ENCODE data around the gene SDF2L1.
"Not testable (repeated sequence)": the region's sequence is repeated elsewhere in the genome, so short reads cannot be mapped to it uniquely, and the experiment has no call there.

The SDF2L1 gene

GRCh38 chr22:21640810-21641209 lies 1.3 kb upstream of the SDF2L1 start:
- TF ChIP-seq, protein P1, sequence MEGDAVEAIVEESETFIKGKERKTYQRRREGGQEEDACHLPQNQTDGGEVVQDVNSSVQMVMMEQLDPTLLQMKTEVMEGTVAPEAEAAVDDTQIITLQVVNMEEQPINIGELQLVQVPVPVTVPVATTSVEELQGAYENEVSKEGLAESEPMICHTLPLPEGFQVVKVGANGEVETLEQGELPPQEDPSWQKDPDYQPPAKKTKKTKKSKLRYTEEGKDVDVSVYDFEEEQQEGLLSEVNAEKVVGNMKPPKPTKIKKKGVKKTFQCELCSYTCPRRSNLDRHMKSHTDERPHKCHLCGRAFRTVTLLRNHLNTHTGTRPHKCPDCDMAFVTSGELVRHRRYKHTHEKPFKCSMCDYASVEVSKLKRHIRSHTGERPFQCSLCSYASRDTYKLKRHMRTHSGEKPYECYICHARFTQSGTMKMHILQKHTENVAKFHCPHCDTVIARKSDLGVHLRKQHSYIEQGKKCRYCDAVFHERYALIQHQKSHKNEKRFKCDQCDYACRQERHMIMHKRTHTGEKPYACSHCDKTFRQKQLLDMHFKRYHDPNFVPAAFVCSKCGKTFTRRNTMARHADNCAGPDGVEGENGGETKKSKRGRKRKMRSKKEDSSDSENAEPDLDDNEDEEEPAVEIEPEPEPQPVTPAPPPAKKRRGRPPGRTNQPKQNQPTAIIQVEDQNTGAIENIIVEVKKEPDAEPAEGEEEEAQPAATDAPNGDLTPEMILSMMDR (IDR thresholded peaks at IDR 0.05; ENCODE audit: low read depth, low read length, missing control alignments) = no peak
- Histone ChIP-seq H3K27me3 (replicated peaks) (no peaks in the 10 kb centered on the region), H3K36me3 (replicated peaks) (peaks cover 6% of the 10 kb centered on the region), H3K4me3 (ENCODE audit: low read depth, low read length) (no peak overlapping the region), H3K27ac (no peak overlapping the region)
- in situ Hi-C loops (cut with HindIII; ENCODE audit: low pct_ligation_motif_present, low sequenced_read_pairs) = no loop called here
- no peak for DNase-seq

GRCh38 chr22:21641417-21641788 lies 699 bp upstream of the SDF2L1 start:
- TF ChIP-seq, protein P1 (IDR thresholded peaks at IDR 0.05; ENCODE audit: low read depth, low read length, missing control alignments) = peak; percentile 68
- Histone ChIP-seq H3K4me3 (ENCODE audit: low read depth, low read length) (peak overlapping the region; percentile 64), H3K36me3 (replicated peaks) (peaks cover 9% of the 10 kb centered on the region), H3K27ac (peak overlapping the region; percentile 64), H3K27me3 (replicated peaks) (no peaks in the 10 kb centered on the region)
- in situ Hi-C loops (cut with HindIII; ENCODE audit: low pct_ligation_motif_present, low sequenced_read_pairs) = no loop called here
- no peak for DNase-seq

GRCh38 chr22:21642584-21643448 lies 714 bp downstream of the SDF2L1 start:
- H3K27ac ChIP-seq = peak overlapping the region; percentile 64
- peak overlapping the region; percentile 80 for H3K4me3 ChIP-seq (ENCODE audit: low read depth, low read length)
- peak; percentile 43 for DNase-seq
- in situ Hi-C loops (cut with HindIII; ENCODE audit: low pct_ligation_motif_present, low sequenced_read_pairs) = no loop called here
- TF ChIP-seq, protein P1 (IDR thresholded peaks at IDR 0.05; ENCODE audit: low read depth, low read length, missing control alignments) = peak; percentile 83
- H3K27me3 ChIP-seq (replicated peaks) = no peaks in the 10 kb centered on the region
- H3K36me3 ChIP-seq (replicated peaks) = peaks cover 17% of the 10 kb centered on the region

GRCh38 chr22:21643533-21644357 lies 1.6 kb downstream of the SDF2L1 start:
- no peak for DNase-seq
- Histone ChIP-seq H3K36me3 (replicated peaks) (peaks cover 19% of the 10 kb centered on the region), H3K4me3 (ENCODE audit: low read depth, low read length) (peak overlapping the region; percentile 80), H3K27ac (no peak overlapping the region), H3K27me3 (replicated peaks) (no peaks in the 10 kb centered on the region)
- in situ Hi-C loops (cut with HindIII; ENCODE audit: low pct_ligation_motif_present, low sequenced_read_pairs) = no loop called here
- TF ChIP-seq, protein P1 (IDR thresholded peaks at IDR 0.05; ENCODE audit: low read depth, low read length, missing control alignments) = peak; percentile 38

- peaks cover 23% of the 10 kb centered on the region for H3K36me3 ChIP-seq (replicated peaks)
- DNase-seq; H3K4me3 ChIP-seq (ENCODE audit: low read depth, low read length); H3K27me3 ChIP-seq (replicated peaks); in situ Hi-C loops (cut with HindIII; ENCODE audit: low pct_ligation_motif_present, low sequenced_read_pairs); H3K27ac ChIP-seq: not testable (repeated sequence)
These were observed 3.4 kb downstream of the SDF2L1 start for GRCh38 chr22:21645513-21645912.

Data from brain microvascular endothelial cell (primary cell).